ENCODE results near the gene TBC1D14. TPM values are rescaled to one million over a fixed set of nuclear protein-coding genes. Genes with fewer than 3 reads are reported as not detected.
A peak's percentile ranks its signal among the peaks of the same experiment; 100 is the strongest.

The TBC1D14 gene
- total RNA-seq = 10 to 100 TPM; 46.7 to 49.9 TPM

GRCh38 chr4:6909113-6909969, at the start of gene TBC1D14:
TBC1D14 (plus strand) TSS chr4:6909826; CDS start chr4:6923390, 13,564 bp downstream.
- H3K9me3 ChIP-seq = no peaks in the 10 kb centered on the region
- DNase-seq (ENCODE audit: low spot score) (peak; percentile 51), ATAC-seq (ENCODE audit: insufficient number of reproducible peaks, low FRiP score, low read depth) (peak; percentile 87)
- TF ChIP-seq, protein P1, sequence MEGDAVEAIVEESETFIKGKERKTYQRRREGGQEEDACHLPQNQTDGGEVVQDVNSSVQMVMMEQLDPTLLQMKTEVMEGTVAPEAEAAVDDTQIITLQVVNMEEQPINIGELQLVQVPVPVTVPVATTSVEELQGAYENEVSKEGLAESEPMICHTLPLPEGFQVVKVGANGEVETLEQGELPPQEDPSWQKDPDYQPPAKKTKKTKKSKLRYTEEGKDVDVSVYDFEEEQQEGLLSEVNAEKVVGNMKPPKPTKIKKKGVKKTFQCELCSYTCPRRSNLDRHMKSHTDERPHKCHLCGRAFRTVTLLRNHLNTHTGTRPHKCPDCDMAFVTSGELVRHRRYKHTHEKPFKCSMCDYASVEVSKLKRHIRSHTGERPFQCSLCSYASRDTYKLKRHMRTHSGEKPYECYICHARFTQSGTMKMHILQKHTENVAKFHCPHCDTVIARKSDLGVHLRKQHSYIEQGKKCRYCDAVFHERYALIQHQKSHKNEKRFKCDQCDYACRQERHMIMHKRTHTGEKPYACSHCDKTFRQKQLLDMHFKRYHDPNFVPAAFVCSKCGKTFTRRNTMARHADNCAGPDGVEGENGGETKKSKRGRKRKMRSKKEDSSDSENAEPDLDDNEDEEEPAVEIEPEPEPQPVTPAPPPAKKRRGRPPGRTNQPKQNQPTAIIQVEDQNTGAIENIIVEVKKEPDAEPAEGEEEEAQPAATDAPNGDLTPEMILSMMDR (IDR thresholded peaks at IDR 0.05) = peak; percentile 22
- H3K27ac ChIP-seq = peak within 1 kb of the TSS; percentile 98 to 99
- H3K36me3 ChIP-seq = no peaks in the 10 kb centered on the region
- H3K27me3 ChIP-seq (replicated peaks; ENCODE audit: insufficient read depth) = no peaks in the 10 kb centered on the region
- peaks cover 23 to 40% of the 10 kb centered on the region in 2 donors for H3K4me1 ChIP-seq (ENCODE audit: control insufficient read depth in 1 of 2, low read depth in 2 of 2)
- H3K4me3 ChIP-seq = peak within 1 kb of the TSS; percentile 98

DNA sequence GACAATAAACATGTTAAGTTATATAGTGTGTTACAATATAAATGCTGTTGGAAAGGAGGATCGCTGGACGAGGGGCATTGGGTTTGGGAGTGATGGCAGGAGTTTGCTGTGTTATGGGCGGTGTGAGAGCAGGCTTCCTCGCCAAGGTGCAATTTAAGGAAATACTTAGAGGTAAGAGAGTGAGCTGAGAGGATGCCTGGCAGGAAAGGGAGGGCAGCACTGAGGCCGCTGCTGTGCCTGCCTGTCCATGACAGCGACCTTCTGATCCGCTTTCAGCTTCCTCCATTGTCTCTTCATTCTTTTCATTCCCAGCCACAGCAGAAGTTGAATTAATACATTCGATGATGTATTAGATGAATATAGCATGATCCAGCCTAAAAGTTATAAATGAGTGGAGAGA, 41.2 kb upstream of the TBC1D14 start:
- no peak for DNase-seq (ENCODE audit: low spot score)
- Histone ChIP-seq H3K9me3 (no peaks in the 10 kb centered on the region), H3K4me1 (ENCODE audit: control insufficient read depth in 1 of 2, low read depth in 2 of 2) (no peaks in the 10 kb centered on the region), H3K36me3 (peaks cover 27% of the 10 kb centered on the region), H3K4me3 (no peak overlapping the region), H3K27ac (no peak overlapping the region), H3K27me3 (replicated peaks; ENCODE audit: insufficient read depth) (no peaks in the 10 kb centered on the region)
- TF ChIP-seq, protein P1 (IDR thresholded peaks at IDR 0.05) = no peak
- ATAC-seq (ENCODE audit: insufficient number of reproducible peaks, low FRiP score, low read depth) = no peak

GRCh38 chr4:6869944-6870343, 39.7 kb upstream of the TBC1D14 start:
- Histone ChIP-seq H3K27ac (no peak overlapping the region), H3K27me3 (replicated peaks; ENCODE audit: insufficient read depth) (no peaks in the 10 kb centered on the region), H3K9me3 (no peaks in the 10 kb centered on the region), H3K4me1 (ENCODE audit: control insufficient read depth in 1 of 2, low read depth in 2 of 2) (no peaks in the 10 kb centered on the region), H3K36me3 (peaks cover 32% of the 10 kb centered on the region), H3K4me3 (no peak overlapping the region)
- DNase-seq (ENCODE audit: low spot score) (no peak), ATAC-seq (ENCODE audit: insufficient number of reproducible peaks, low FRiP score, low read depth) (no peak)
- TF ChIP-seq, protein P1 (IDR thresholded peaks at IDR 0.05) = no peak

DNA sequence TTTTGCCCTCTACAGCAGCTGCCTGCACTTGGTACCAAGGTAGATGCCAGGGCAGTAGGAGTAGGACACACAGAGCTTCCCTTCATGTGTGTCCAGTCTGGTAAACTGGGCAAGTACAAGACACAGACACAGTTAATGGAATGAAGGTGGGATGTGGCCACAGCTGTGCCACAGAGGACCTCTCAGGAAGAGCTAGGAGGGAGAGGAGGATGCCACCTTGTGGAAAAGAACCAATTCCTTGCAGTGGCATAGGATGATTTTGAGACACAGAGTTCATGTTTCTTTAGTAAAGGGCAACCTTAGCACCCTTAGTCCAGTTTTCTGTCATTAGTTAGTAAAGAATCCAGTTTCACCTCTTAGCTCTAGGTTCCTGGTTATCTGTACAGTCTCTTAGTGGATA, 36.3 kb upstream of the TBC1D14 start:
- Histone ChIP-seq H3K9me3 (no peaks in the 10 kb centered on the region), H3K4me3 (no peak overlapping the region), H3K36me3 (peaks cover 42% of the 10 kb centered on the region), H3K4me1 (ENCODE audit: control insufficient read depth in 1 of 2, low read depth in 2 of 2) (no peaks in the 10 kb centered on the region), H3K27me3 (replicated peaks; ENCODE audit: insufficient read depth) (no peaks in the 10 kb centered on the region), H3K27ac (no peak overlapping the region)
- DNase-seq (ENCODE audit: low spot score) (no peak), ATAC-seq (ENCODE audit: insufficient number of reproducible peaks, low FRiP score, low read depth) (no peak)
- TF ChIP-seq, protein P1 (IDR thresholded peaks at IDR 0.05) = no peak

- ATAC-seq (ENCODE audit: insufficient number of reproducible peaks, low FRiP score, low read depth) = no peak
- no peaks in the 10 kb centered on the region for H3K4me1 ChIP-seq (ENCODE audit: control insufficient read depth in 1 of 2, low read depth in 2 of 2)
- H3K9me3 ChIP-seq = no peaks in the 10 kb centered on the region
- H3K27ac ChIP-seq = no peak overlapping the region
- no peak overlapping the region for H3K4me3 ChIP-seq
- peaks cover 47% of the 10 kb centered on the region for H3K36me3 ChIP-seq
- TF ChIP-seq, protein P1 (IDR thresholded peaks at IDR 0.05) = peak; percentile 85
- no peak for DNase-seq (ENCODE audit: low spot score)
- H3K27me3 ChIP-seq (replicated peaks; ENCODE audit: insufficient read depth) = no peaks in the 10 kb centered on the region
These were observed 35.7 kb upstream of the TBC1D14 start for GRCh38 chr4:6873792-6874461.
